ENCODE data around the gene ADAP1. TPM values are rescaled to one million over a fixed set of nuclear protein-coding genes. Genes with fewer than 3 reads are reported as not detected.
A peak's percentile ranks its signal among the peaks of the same experiment; 100 is the strongest.

Gene ADAP1
- total and polyA plus RNA-seq, 8 donors, result 10.9 to 41.2 (median 14.4) TPM

GRCh38 chr7:951881-952547 lies 2.5 kb downstream of the ADAP1 start:
- no peaks in the 10 kb centered on the region for H3K9me3 ChIP-seq
- no peaks in the 10 kb centered on the region for H3K27me3 ChIP-seq
- H3K36me3 ChIP-seq, result no peaks in the 10 kb centered on the region
- TF ChIP-seq, protein P1, sequence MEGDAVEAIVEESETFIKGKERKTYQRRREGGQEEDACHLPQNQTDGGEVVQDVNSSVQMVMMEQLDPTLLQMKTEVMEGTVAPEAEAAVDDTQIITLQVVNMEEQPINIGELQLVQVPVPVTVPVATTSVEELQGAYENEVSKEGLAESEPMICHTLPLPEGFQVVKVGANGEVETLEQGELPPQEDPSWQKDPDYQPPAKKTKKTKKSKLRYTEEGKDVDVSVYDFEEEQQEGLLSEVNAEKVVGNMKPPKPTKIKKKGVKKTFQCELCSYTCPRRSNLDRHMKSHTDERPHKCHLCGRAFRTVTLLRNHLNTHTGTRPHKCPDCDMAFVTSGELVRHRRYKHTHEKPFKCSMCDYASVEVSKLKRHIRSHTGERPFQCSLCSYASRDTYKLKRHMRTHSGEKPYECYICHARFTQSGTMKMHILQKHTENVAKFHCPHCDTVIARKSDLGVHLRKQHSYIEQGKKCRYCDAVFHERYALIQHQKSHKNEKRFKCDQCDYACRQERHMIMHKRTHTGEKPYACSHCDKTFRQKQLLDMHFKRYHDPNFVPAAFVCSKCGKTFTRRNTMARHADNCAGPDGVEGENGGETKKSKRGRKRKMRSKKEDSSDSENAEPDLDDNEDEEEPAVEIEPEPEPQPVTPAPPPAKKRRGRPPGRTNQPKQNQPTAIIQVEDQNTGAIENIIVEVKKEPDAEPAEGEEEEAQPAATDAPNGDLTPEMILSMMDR (IDR thresholded peaks at IDR 0.05), result no peak
- DNase-seq (peak in 2 of 6 donors; percentile 26 to 47), FAIRE-seq (no peak), ATAC-seq (no peak)
- peaks cover 0 to 8% (median 0%) of the 10 kb centered on the region in 3 donors for H3K4me1 ChIP-seq
- WGBS, 2 donors, result 87 to 91% methylated on average over 21 of the region's 21 CpGs
- intact Hi-C loops (cut with DNase I), result loop anchor here in 1 of 3 donors (10.0 kb wide), 1 partner anchor 47 kb away; no protein-coding TSS in a partner anchor
- no peak overlapping the region for H3K4me3 ChIP-seq
- no peak overlapping the region for H3K27ac ChIP-seq

- H3K9me3 ChIP-seq, result no peaks in the 10 kb centered on the region
- FAIRE-seq (no peak), ATAC-seq (peak in 1 of 4 donors; percentile 4), DNase-seq (peak in 3 of 6 donors; percentile 45 to 67 (median 55))
- TF ChIP-seq, protein P1 (IDR thresholded peaks at IDR 0.05), result no peak
- peaks cover 0 to 12% (median 8%) of the 10 kb centered on the region in 3 donors for H3K4me1 ChIP-seq
- intact Hi-C loops (cut with DNase I), result no loop called here
- no peaks in the 10 kb centered on the region for H3K36me3 ChIP-seq
- 81 to 82% methylated on average over 27 to 28 of the region's 28 CpGs for WGBS, 2 donors
- no peaks in the 10 kb centered on the region for H3K27me3 ChIP-seq
- H3K4me3 ChIP-seq, result no peak overlapping the region
- peak overlapping the region in 1 of 4 donors; percentile 26 for H3K27ac ChIP-seq
Measured at GRCh38 chr7:949021-949934, 5.2 kb downstream of the ADAP1 start.

DNA sequence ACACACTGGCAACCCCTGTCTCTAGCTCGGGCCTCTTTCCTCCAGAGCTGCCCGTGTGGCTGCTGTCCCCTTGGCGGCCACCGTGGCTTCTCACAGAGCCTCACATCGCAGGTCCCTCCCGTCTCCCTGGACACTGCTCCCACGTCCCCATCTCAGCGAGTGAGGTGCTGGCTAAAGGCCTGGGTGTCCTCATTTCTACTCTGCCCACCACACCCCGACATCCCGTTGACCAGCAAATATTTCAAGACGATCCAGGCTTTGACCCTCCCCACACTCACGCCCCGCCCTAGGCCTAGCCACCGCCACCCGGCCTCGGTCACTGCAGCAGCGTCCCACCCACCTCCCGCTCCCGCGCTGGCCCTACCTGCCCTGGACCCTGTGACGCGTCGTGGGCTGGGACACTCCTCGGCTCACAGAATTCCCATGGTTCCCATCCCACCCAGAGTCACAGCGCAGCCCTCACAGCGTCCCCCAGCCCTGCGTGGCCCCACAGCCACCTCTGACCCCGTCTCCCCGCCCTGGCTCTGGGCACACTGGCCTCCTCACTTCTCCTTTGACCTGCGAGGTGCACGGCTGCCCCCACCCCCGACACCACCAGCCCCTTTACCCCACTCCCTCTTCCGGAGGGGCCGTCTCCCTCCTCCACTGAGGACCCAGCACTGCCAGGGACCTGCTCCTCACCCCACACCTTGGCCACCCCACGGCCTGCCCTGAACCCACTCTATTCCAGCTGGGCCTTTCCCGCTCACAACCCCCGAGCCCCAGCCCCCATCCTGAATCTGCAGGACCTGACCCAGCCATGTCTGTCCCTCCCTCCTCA lies 6.9 kb downstream of the ADAP1 start:
- intact Hi-C loops (cut with DNase I), result no loop called here
- Histone ChIP-seq H3K4me1 (peaks cover 0 to 8% (median 4%) of the 10 kb centered on the region in 3 donors), H3K4me3 (no peak overlapping the region), H3K27ac (no peak overlapping the region), H3K27me3 (no peaks in the 10 kb centered on the region), H3K9me3 (no peaks in the 10 kb centered on the region), H3K36me3 (no peaks in the 10 kb centered on the region)
- ATAC-seq (no peak), FAIRE-seq (no peak), DNase-seq (peak in 3 of 6 donors; percentile 30 to 56 (median 54))
- TF ChIP-seq, protein P1 (IDR thresholded peaks at IDR 0.05), result no peak
- WGBS, 2 donors, result 92 to 93% methylated on average over 37 of the region's 37 CpGs

GRCh38 chr7:946256-946996 lies 8.1 kb downstream of the ADAP1 start:
- peak in 3 of 4 donors; percentile 1 to 4 (median 1) for ATAC-seq
- no peaks in the 10 kb centered on the region for H3K27me3 ChIP-seq
- peak in 3 of 6 donors; percentile 56 to 67 (median 57) for DNase-seq
- peak overlapping the region in 2 of 4 donors; percentile 60 to 67 for H3K4me3 ChIP-seq
- intact Hi-C loops (cut with DNase I), result no loop called here
- peak overlapping the region; percentile 69 to 76 (median 72) for H3K27ac ChIP-seq
- FAIRE-seq, result no peak
- H3K36me3 ChIP-seq, result no peaks in the 10 kb centered on the region
- peaks cover 0 to 8% (median 4%) of the 10 kb centered on the region in 3 donors for H3K4me1 ChIP-seq
- TF ChIP-seq, protein P1 (IDR thresholded peaks at IDR 0.05), result no peak
- H3K9me3 ChIP-seq, result no peaks in the 10 kb centered on the region
- WGBS, 2 donors, result 65 to 70% methylated on average over 28 to 29 of the region's 29 CpGs
